ENCODE measurements around the gene CUL1.

CUL1 gene

DNA sequence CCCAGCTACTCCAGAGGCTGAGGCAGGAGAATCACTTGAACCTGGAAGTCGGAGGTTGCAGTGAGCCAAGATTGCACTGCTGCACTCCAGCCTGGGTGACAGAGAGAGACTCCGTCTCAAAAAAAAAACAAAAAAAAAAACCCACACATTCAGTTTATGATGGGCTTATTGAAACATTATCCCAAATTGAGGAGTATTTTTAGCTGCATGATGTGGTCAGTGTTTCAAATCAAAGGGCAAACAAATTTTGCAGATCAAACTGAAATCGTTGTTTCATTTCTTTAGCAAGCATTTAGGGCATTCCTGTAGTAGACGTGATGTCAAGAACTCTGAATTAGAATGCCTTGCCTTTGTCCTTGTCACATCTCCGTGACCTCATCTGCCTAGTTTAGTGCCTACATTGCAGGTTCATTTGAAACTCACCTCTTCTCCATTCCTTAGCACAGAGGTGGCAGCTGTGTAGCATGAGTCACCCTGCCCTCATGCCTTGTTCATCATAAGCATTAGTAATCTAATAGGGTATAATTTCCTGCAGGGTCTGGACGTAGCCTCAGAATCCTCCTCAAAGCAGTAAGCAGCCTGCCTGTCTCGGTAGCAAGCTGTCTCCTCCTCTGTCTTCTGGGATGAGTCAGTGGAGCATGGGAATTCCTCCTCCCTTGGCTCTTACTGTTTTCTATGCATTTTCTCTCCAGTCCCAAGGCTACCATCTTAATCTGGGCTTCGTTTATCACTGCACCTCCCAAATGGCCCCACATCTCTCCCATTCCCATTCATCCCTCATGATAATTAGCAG lies 73.8 kb downstream of the CUL1 start:
- DNase-seq = peak in 1 of 2 experiments; percentile 5

DNA sequence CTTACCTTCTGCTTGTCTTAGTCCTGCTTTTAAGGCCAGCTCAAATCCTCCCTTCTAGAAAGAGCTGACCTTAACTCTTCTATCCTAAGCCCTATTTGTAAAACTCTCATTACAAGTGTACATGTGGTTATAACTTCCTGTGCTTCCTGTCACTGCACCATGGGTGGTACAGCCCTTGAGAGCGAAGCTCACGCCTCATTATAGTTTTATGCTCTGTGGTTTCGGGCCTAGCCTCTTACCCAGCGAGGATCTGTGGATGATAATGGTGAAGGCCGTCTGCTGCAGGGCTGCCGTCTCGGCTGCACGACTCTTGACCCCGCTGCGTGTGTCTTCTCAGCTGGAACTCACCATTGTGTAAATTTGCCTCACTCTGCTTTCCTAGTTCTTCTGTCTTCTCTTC lies 74.6 kb downstream of the CUL1 start:
- no peak for DNase-seq

GRCh38 chr7:148774471-148774870 lies 75.8 kb downstream of the CUL1 start:
- no peak for DNase-seq

GRCh38 chr7:148782757-148783456 lies 84.2 kb downstream of the CUL1 start:
- DNase-seq = no peak

DNA sequence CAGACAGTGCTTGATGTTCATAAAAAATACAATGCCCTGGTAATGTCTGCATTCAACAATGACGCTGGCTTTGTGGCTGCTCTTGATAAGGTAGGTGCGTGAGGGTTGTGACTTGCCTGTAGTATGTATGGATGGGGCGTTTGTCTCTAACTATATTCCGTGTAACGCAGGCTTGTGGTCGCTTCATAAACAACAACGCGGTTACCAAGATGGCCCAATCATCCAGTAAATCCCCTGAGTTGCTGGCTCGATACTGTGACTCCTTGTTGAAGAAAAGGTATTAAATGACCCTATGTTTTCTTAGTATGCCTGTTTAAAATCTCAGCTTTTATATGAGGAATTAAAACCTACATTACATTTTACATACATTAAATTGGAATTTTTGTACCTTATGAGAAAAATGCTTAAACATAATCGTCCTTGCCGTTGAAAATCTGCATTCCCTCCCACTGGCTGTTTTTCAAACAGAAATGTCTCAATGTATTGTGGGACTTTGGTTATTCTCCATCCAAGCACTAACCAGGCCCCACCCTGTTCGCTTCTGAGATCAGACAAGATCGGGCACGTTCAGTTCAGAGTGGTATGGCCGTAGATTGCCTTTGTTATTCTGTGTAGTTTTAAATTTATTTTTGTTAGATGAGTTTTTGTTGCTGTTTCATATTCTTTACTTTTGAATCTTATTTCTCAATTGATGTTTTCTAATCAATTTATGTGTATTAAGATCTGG lies 85.3 kb downstream of the CUL1 start:
- DNase-seq = no peak

- DNase-seq = no peak
Measured at GRCh38 chr7:148787571-148788295, 89.0 kb downstream of the CUL1 start.

- no peak for DNase-seq
Measured at GRCh38 chr7:148789220-148789619, 90.5 kb downstream of the CUL1 start.

- DNase-seq = no peak
Measured at GRCh38 chr7:148790131-148790726, 91.5 kb downstream of the CUL1 start.

DNA sequence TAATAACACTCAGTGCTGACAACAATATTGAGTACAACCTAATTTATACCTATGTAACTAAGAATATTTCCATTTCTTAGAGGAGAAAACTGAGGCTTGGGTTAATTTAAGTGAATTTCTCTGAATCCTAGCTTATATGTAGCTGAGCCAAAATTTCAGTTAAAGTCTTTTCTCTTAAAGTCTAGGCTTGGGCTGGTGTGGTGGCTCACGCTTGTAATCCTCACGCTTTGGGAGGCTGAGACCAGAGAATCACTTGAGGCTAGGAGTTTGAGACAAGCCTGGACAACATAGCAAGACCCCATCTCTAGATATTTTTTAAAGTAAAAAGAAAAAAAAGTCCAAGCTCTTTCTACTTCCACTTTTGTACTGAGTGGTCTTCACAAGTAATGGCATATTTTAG lies 92.1 kb downstream of the CUL1 start:
- DNase-seq = no peak

DNA sequence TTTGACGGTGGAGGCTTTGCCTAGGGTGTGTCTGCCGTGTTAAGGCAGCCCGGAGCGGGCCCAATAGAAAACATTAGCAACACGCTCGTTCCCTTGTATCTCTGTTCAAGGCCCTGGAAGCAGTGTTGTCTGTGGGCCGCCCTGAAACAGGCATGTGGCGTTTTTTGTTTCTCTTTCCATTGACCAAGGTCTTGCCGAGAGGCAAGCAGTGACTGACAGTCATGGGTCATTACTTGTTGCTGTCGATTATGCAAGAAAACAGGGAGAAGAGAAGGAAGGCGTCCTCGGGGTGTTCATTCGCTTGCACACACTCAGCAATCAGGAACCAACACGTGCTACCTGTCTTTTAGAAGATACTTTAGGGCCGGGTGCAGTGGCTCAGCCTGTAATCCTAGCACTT lies 92.8 kb downstream of the CUL1 start:
- no peak for DNase-seq

DNA sequence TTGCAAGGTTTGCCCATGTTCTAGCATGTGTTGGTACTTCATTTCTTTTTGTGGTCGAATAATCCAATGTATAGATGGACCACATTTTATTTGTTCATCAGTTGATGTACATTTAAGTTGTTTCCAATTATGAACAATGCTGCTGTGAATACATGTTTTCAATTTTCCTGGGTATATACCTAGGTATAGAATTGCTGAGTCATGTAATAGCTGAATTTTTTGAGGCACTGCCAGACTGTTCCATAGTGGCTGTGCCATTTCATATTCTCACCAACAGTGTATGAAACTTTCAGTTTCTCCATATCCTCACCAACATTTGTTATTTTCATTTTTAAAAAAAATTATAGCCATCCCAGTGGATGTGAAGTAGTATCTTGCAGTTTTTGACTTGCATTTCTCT lies 94.9 kb downstream of the CUL1 start:
- no peak for DNase-seq

DNA sequence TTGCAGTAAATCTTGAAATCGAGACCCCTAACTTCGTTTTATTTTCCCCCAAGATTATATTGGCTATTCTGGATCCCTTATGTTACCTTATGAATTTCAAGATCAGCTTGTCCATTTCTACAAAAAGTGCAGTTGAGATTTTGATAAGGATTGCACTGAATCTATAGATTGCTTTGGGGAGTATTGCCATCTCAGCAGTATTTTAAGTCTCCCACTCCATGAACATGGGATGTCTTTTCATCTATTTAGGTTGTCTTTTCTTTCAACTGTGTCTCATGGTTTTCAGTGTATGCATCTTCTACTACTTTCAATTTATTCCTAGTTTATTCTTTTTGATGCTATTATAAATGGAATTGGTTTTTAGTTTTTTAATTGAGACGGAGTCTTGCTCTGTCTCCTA lies 95.8 kb downstream of the CUL1 start:
- DNase-seq = no peak

GRCh38 chr7:148796841-148797240 lies 98.1 kb downstream of the CUL1 start:
- no peak for DNase-seq

- no peak for DNase-seq
Measured at GRCh38 chr7:148799893-148800555, 101.3 kb downstream of the CUL1 start.

GRCh38 chr7:148800677-148801076 lies 102.0 kb downstream of the CUL1 start:
- DNase-seq = no peak

GRCh38 chr7:148802101-148802493 lies 103.4 kb downstream of the CUL1 start:
- DNase-seq = no peak

DNA sequence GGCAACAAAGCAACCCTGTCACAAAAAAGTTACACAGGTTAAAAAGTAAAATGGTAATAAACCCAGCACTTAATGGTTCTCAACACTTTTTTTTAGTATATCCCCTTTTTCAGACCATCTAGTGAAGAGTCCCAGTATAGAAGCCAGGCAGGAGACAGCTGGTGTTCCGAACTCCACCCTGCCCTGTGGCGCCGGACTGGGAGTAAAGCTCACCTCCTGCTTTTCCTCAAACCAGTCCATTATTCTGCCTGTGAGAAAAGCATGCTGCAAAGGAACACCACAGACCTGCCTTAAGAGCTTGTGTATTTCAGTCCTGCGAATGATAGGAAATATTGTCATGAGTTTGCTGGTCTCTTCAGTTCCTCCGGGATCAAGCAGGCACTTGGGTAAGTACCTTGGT lies 104.4 kb downstream of the CUL1 start:
- DNase-seq = no peak

DNA sequence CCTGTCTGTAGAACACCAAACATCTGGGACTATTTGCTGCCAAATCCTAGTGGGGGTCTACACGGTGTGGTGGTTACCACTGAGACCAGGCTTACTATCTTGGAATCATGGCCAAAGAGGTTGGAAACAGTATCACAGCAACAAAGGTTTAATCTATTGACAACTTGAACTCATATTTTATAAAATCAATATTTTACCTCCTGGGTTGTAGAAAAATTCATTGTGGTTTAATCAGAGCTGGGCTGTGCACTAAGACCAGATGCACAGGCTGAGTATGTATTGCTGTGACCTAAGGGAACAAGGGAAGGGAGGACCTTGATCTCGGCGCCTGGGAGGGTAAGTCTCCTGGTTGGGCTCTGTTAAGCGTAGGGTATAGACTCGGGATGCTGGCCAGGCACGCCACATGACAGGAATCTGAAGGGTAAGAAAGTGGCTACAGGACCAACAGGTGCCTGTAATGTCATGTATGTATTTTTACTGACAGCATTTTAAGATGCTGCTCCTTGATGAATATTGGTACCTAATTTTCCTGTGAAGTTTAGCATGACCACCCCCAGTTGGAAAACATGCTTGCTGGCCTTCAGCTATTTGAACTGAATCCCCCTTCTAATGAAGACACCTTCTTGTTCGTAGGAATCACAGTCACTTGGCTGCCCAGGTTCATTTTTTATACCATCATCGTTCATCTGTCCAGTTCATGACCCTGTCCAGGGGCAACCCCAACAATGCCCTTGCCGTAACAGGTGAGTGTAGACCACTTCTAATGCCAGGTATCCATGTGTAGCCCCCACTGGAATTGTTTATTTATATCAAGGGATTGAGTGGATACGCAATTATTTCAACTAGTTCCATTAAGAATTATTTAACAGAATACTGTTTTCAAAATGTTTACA lies 105.9 kb downstream of the CUL1 start:
- DNase-seq = no peak

DNA sequence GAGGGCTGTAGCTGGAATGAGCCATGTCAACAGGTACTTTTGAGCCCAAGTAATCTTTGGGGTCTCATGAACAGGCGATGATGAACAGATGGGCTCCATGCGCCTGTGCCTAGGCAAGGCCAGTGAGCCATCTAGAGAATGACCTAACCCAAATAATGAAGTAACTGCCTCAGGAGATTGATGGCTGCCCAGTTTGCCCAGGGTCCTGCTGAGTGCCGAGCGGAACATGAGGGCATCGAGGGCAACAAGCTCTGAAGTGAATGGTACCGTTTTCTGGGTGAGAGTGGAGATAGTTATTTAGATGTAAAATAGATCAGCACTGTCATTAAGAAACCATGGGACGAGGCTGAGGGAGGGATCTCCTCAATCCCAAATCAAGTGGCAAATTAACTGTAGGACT lies 107.5 kb downstream of the CUL1 start:
- no peak for DNase-seq

DNA sequence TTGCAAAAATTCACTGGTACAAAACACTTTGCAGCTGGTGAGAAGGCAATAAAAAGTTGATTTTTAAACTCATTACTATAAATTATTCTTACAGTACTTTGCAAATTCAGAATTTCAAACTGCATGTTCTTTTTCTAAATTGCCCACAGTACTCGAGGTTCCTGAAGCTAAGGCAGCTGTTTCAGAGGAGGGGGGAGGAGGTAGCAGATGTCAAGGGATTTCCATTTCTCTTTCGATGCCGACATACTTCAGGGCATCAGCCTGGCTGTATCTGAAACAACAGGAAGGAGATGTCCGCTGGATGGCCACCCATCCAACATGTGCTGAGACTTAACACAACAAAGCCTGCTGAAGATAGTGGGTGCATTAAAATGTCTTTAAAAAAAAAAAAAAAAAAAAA lies 108.7 kb downstream of the CUL1 start:
- DNase-seq = no peak

DNA sequence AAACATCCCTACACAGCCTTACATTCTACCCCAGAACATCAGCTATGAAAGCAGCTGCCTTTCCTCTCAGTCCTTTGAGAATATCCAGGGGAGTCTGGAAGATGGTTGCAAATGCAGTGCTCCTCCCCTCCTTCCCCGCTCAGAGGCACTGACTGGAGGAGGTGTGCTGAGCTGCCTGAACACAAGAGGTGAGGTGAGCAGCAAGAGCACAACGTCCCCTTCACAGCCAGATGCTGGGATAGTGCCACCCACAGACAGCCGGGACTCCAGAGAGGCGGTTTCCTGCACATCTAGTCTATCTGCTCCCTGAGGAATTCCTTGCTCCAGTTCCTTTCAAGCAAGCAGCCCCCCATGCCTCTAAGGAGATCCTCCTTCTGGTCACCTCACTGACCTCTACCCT lies 111.2 kb downstream of the CUL1 start:
- DNase-seq = no peak
